ENCODE results near the gene DCDC1. TPM values are rescaled to one million over a fixed set of nuclear protein-coding genes. Genes with fewer than 3 reads are reported as not detected.

The DCDC1 gene
- total RNA-seq, 1 experiment from 2014 or later = 0.22 TPM

DNA sequence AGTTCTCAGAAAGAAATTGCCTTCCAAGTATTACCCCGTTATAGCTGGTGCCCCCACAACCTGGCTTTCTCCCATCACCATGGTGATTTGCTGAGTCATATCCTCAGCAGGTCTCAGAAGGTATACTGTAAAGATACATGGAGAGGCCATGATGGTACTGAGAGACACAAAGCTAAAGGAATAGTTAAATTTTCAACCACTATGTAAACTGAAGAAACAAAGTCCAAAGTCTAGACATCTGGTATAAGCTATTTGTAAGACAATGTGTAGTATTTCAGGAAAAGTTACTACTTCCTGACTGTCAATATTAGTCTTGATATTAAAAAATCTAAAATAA lies 377.1 kb downstream of the DCDC1 start:
- TF ChIP-seq PRDM15 (CRISPR knock-in tag; IDR thresholded peaks at IDR 0.05) (no peak), NFE2L1 (CRISPR knock-in tag; IDR thresholded peaks at IDR 0.05) (peak; percentile 51; the same call in 1 of the 2 replicates)
- POLR2A ChIA-PET = no interaction called here
- Mint-ChIP-seq H3K27ac (no peak overlapping the region), H3K27me3 (ENCODE audit: low read depth) (no peaks in the 10 kb centered on the region), H3K36me3 (no peaks in the 10 kb centered on the region), H3K4me3 (no peak overlapping the region), H3K4me1 (peaks cover 7% of the 10 kb centered on the region; the same call in 1 of the 2 replicates), H3K9me3 (no peaks in the 10 kb centered on the region)
- CTCF ChIA-PET = interaction anchor here (1.6 kb wide), 1 partner anchor 53 kb away, joined by 14 read pairs; no protein-coding TSS in a partner anchor
- ATAC-seq (peak; percentile 88), DNase-seq (ENCODE audit: low spot score) (no peak)

DNA sequence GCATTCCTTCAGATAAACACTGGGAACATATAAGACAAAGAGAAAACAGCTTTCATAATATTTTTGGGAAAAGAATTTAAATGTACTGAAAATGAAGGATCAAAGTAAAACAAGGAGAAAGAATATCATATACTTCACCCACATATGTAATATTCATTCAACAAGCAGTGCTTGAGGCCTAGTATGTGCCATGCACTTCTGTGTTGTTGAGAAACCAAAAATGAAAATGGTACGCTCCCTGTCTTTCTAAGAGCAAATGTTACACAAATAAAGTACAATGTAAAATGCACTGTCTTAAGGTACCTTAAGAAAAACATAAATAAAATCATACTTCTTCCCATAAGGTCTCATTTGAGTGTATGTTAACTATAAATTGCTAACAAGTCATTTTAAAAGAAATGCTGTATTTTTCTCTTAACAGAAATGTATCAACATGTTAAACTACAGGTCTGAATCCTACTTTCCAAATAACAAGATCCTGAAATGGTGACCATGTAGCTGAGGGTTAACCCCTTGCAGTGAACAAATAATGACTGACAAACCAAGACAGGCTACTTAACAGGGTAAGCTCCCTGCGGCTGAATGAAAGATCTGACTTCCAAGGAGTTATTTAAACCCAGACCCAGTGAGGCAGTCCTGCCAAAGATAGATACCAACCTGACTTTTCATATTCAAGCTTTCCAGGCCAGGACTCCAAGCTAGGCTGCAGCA lies 377.6 kb downstream of the DCDC1 start:
- no peak overlapping the region for H3K4me3 Mint-ChIP-seq
- H3K4me1 Mint-ChIP-seq = peaks cover 7% of the 10 kb centered on the region; the same call in 1 of the 2 replicates
- CTCF ChIA-PET = interaction anchor here (0.6 to 1.6 kb wide), 2 partner anchors 53 to 1341 kb away, joined by 3 to 14 read pairs; no protein-coding TSS in a partner anchor
- H3K36me3 Mint-ChIP-seq = no peaks in the 10 kb centered on the region
- no peaks in the 10 kb centered on the region for H3K9me3 Mint-ChIP-seq
- no peaks in the 10 kb centered on the region for H3K27me3 Mint-ChIP-seq (ENCODE audit: low read depth)
- ATAC-seq (peak; percentile 38), DNase-seq (ENCODE audit: low spot score) (no peak)
- H3K27ac Mint-ChIP-seq = no peak overlapping the region
- POLR2A ChIA-PET = no interaction called here
- TF ChIP-seq, protein P1, sequence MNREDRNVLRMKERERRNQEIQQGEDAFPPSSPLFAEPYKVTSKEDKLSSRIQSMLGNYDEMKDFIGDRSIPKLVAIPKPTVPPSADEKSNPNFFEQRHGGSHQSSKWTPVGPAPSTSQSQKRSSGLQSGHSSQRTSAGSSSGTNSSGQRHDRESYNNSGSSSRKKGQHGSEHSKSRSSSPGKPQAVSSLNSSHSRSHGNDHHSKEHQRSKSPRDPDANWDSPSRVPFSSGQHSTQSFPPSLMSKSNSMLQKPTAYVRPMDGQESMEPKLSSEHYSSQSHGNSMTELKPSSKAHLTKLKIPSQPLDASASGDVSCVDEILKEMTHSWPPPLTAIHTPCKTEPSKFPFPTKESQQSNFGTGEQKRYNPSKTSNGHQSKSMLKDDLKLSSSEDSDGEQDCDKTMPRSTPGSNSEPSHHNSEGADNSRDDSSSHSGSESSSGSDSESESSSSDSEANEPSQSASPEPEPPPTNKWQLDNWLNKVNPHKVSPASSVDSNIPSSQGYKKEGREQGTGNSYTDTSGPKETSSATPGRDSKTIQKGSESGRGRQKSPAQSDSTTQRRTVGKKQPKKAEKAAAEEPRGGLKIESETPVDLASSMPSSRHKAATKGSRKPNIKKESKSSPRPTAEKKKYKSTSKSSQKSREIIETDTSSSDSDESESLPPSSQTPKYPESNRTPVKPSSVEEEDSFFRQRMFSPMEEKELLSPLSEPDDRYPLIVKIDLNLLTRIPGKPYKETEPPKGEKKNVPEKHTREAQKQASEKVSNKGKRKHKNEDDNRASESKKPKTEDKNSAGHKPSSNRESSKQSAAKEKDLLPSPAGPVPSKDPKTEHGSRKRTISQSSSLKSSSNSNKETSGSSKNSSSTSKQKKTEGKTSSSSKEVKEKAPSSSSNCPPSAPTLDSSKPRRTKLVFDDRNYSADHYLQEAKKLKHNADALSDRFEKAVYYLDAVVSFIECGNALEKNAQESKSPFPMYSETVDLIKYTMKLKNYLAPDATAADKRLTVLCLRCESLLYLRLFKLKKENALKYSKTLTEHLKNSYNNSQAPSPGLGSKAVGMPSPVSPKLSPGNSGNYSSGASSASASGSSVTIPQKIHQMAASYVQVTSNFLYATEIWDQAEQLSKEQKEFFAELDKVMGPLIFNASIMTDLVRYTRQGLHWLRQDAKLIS (CRISPR knock-in tag; IDR thresholded peaks at IDR 0.05; ENCODE audit: borderline replicate concordance) = no peak
- TF ChIP-seq TP53 (CRISPR knock-in tag; IDR thresholded peaks at IDR 0.05) = no peak
- no peak for TF ChIP-seq NR1H2 (CRISPR knock-in tag; IDR thresholded peaks at IDR 0.05)
- TF ChIP-seq, protein P2, sequence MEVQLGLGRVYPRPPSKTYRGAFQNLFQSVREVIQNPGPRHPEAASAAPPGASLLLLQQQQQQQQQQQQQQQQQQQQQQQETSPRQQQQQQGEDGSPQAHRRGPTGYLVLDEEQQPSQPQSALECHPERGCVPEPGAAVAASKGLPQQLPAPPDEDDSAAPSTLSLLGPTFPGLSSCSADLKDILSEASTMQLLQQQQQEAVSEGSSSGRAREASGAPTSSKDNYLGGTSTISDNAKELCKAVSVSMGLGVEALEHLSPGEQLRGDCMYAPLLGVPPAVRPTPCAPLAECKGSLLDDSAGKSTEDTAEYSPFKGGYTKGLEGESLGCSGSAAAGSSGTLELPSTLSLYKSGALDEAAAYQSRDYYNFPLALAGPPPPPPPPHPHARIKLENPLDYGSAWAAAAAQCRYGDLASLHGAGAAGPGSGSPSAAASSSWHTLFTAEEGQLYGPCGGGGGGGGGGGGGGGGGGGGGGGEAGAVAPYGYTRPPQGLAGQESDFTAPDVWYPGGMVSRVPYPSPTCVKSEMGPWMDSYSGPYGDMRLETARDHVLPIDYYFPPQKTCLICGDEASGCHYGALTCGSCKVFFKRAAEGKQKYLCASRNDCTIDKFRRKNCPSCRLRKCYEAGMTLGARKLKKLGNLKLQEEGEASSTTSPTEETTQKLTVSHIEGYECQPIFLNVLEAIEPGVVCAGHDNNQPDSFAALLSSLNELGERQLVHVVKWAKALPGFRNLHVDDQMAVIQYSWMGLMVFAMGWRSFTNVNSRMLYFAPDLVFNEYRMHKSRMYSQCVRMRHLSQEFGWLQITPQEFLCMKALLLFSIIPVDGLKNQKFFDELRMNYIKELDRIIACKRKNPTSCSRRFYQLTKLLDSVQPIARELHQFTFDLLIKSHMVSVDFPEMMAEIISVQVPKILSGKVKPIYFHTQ (CRISPR knock-in tag; IDR thresholded peaks at IDR 0.05) = no peak
- no peak for TF ChIP-seq ZNF512 (CRISPR knock-in tag; IDR thresholded peaks at IDR 0.05; ENCODE audit: borderline replicate concordance)
- TF ChIP-seq ESRRA (CRISPR knock-in tag; IDR thresholded peaks at IDR 0.05; ENCODE audit: borderline replicate concordance) = no peak
- TF ChIP-seq NFYB (CRISPR knock-in tag; conservative IDR thresholded peaks at IDR 0.05; ENCODE audit: low read depth) = no peak
- TF ChIP-seq, protein P3, sequence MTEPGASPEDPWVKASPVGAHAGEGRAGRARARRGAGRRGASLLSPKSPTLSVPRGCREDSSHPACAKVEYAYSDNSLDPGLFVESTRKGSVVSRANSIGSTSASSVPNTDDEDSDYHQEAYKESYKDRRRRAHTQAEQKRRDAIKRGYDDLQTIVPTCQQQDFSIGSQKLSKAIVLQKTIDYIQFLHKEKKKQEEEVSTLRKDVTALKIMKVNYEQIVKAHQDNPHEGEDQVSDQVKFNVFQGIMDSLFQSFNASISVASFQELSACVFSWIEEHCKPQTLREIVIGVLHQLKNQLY (CRISPR knock-in tag; IDR thresholded peaks at IDR 0.05) = no peak
- TF ChIP-seq OVOL2 (CRISPR knock-in tag; IDR thresholded peaks at IDR 0.05; ENCODE audit: borderline replicate concordance) = no peak
- TF ChIP-seq ZNF232 (CRISPR knock-in tag; IDR thresholded peaks at IDR 0.05) = no peak
- no peak for TF ChIP-seq USF1 (CRISPR knock-in tag; IDR thresholded peaks at IDR 0.05)
- TF ChIP-seq MYBL2 (CRISPR knock-in tag; IDR thresholded peaks at IDR 0.05) = no peak
- no peak for TF ChIP-seq CREM (CRISPR knock-in tag; IDR thresholded peaks at IDR 0.05)
- no peak for TF ChIP-seq KAT7 (CRISPR knock-in tag; IDR thresholded peaks at IDR 0.05; ENCODE audit: borderline replicate concordance)
- no peak for TF ChIP-seq IRF2 (CRISPR knock-in tag; IDR thresholded peaks at IDR 0.05; ENCODE audit: borderline replicate concordance, low read depth)

Measured in WTC11 (cell line).